ENCODE results near the gene PRKCE. TPM values are rescaled to one million over a fixed set of nuclear protein-coding genes. Genes with fewer than 3 reads are reported as not detected.

Gene PRKCE
- total and polyA plus RNA-seq, 2 donors (not counting 3 experiments of a cell fraction or from before 2014, with no cell fraction given), result 27.9 to 33.9 TPM

DNA sequence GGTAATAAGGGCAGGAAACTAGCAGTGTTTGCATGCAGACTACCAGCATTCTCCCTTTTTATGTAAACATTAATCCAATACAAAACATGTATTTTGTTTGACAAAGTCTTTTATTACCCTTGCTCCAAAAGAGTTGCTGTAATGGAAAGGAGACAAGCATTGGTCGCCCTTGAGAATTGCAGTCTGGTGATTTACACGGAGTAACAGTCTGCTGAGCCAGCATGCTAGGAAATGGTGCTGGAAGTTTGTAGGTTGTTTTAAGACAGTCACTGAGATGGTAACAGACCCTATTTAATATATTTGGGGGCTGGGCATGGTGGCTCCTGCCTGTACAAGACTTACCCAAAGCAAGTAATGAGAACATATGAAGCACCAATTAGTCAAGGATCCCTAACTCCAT lies 2.8 kb upstream of the PRKCE start:
- Histone ChIP-seq H2AFZ (ENCODE audit: low read depth, low read length) (no peak overlapping the region), H3K9ac (replicated peaks; ENCODE audit: extremely low read depth, insufficient read depth, low read length) (no peak overlapping the region), H3K27me3 (ENCODE audit: control insufficient read depth in 2 of 2, insufficient read depth in 2 of 2, low read length in 2 of 2) (no peaks in the 10 kb centered on the region), H3K9me3 (replicated peaks; ENCODE audit: control insufficient read depth, insufficient read depth, low read length) (no peaks in the 10 kb centered on the region), H3K4me3 (replicated peaks in 1 of 3; ENCODE audit: insufficient read depth in 1 of 3, low read depth in 1 of 3, low read length in 3 of 3) (no peak overlapping the region), H4K20me1 (replicated peaks; ENCODE audit: control insufficient read depth, extremely low read depth, insufficient read depth, low read length) (no peaks in the 10 kb centered on the region), H3K36me3 (ENCODE audit: control insufficient read depth in 2 of 2, extremely low read depth in 1 of 2, insufficient read depth in 2 of 2, low read length in 2 of 2) (no peaks in the 10 kb centered on the region), H3K4me1 (ENCODE audit: control insufficient read depth, extremely low read depth, insufficient read depth, low read length) (peaks cover 16% of the 10 kb centered on the region), H3K27ac (ENCODE audit: insufficient read depth, low read depth, low read length) (no peak overlapping the region), H3K4me2 (ENCODE audit: insufficient read depth, low read length) (no peak overlapping the region), H3K9me1 (replicated peaks; ENCODE audit: control insufficient read depth, extremely low read depth, insufficient read depth, low read length) (no peaks in the 10 kb centered on the region), H3K79me2 (ENCODE audit: control insufficient read depth, insufficient read depth, low read length) (no peaks in the 10 kb centered on the region)
- TF ChIP-seq, protein P1, sequence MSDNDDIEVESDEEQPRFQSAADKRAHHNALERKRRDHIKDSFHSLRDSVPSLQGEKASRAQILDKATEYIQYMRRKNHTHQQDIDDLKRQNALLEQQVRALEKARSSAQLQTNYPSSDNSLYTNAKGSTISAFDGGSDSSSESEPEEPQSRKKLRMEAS (IDR thresholded peaks at IDR 0.05; ENCODE audit: insufficient read depth, insufficient read length), result no peak
- TF ChIP-seq MYC (IDR thresholded peaks at IDR 0.05; ENCODE audit: low read depth, low read length) (no peak), POLR2AphosphoS5 (IDR thresholded peaks at IDR 0.05; ENCODE audit: insufficient read depth, low read depth, low read length) (no peak), EZH2 (IDR thresholded peaks at IDR 0.05; ENCODE audit: borderline replicate concordance, low read depth, low read length, severe bottlenecking) (no peak), POLR2A (IDR thresholded peaks at IDR 0.05; ENCODE audit: low read depth, low read length) (no peak), GATA2 (IDR thresholded peaks at IDR 0.05; ENCODE audit: insufficient read depth, insufficient read length, low read depth, low read length) (no peak), JUN (IDR thresholded peaks at IDR 0.05; ENCODE audit: borderline replicate concordance, insufficient read depth, insufficient read length, low read depth) (no peak), FOS (IDR thresholded peaks at IDR 0.05; ENCODE audit: borderline replicate concordance, insufficient read depth, low read length) (no peak)
- TF ChIP-seq, protein P2, sequence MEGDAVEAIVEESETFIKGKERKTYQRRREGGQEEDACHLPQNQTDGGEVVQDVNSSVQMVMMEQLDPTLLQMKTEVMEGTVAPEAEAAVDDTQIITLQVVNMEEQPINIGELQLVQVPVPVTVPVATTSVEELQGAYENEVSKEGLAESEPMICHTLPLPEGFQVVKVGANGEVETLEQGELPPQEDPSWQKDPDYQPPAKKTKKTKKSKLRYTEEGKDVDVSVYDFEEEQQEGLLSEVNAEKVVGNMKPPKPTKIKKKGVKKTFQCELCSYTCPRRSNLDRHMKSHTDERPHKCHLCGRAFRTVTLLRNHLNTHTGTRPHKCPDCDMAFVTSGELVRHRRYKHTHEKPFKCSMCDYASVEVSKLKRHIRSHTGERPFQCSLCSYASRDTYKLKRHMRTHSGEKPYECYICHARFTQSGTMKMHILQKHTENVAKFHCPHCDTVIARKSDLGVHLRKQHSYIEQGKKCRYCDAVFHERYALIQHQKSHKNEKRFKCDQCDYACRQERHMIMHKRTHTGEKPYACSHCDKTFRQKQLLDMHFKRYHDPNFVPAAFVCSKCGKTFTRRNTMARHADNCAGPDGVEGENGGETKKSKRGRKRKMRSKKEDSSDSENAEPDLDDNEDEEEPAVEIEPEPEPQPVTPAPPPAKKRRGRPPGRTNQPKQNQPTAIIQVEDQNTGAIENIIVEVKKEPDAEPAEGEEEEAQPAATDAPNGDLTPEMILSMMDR (IDR thresholded peaks at IDR 0.05; ENCODE audit: extremely low read depth in 1 of 2, insufficient read depth in 1 of 2, low read depth in 1 of 2, low read length in 2 of 2), result no peak
- FAIRE-seq (no peak), DNase-seq (ENCODE audit: low read depth, low spot score) (no peak)
- ChIA-PET POLR2A (no interaction called here), CTCF (no interaction called here)
- dilution Hi-C loops (cut with MboI; ENCODE audit: extremely low pct_ligation_motif_present, low sequenced_read_pairs), result no loop called here
- intact Hi-C loops (cut with micrococcal nuclease), result no loop called here
- BruUV-seq (replicated peaks), result no TSS peak
